ENCODE results near the gene CYSRT1. TPM values are rescaled to one million over a fixed set of nuclear protein-coding genes. Genes with fewer than 3 reads are reported as not detected.

The CYSRT1 gene, protein sequence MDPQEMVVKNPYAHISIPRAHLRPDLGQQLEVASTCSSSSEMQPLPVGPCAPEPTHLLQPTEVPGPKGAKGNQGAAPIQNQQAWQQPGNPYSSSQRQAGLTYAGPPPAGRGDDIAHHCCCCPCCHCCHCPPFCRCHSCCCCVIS
- total RNA-seq (ENCODE audit: unreplicated experiment) = 2.1 TPM
- long read RNA-seq = 0 reads

GRCh38 chr9:137224830-137225694, at the start of gene CYSRT1:
TSS of gene CYSRT1 (plus strand) at chr9:137225174. CDS start at chr9:137225622, 448 bp downstream.
- H3K27me3 Mint-ChIP-seq (ENCODE audit: unreplicated experiment) = peaks cover 2% of the 10 kb centered on the region
- peak within 1 kb of the TSS; percentile 63 for H3K4me3 Mint-ChIP-seq (ENCODE audit: unreplicated experiment)
- H3K36me3 Mint-ChIP-seq (ENCODE audit: unreplicated experiment) = no peaks in the 10 kb centered on the region
- TF ChIP-seq, protein P1, sequence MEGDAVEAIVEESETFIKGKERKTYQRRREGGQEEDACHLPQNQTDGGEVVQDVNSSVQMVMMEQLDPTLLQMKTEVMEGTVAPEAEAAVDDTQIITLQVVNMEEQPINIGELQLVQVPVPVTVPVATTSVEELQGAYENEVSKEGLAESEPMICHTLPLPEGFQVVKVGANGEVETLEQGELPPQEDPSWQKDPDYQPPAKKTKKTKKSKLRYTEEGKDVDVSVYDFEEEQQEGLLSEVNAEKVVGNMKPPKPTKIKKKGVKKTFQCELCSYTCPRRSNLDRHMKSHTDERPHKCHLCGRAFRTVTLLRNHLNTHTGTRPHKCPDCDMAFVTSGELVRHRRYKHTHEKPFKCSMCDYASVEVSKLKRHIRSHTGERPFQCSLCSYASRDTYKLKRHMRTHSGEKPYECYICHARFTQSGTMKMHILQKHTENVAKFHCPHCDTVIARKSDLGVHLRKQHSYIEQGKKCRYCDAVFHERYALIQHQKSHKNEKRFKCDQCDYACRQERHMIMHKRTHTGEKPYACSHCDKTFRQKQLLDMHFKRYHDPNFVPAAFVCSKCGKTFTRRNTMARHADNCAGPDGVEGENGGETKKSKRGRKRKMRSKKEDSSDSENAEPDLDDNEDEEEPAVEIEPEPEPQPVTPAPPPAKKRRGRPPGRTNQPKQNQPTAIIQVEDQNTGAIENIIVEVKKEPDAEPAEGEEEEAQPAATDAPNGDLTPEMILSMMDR (IDR thresholded peaks at IDR 0.05; ENCODE audit: partially characterized antibody, unreplicated experiment) = no peak
- no peak for DNase-seq
- H3K9me3 Mint-ChIP-seq (ENCODE audit: unreplicated experiment) = no peaks in the 10 kb centered on the region
- no peak within 1 kb of the TSS for H3K27ac Mint-ChIP-seq (ENCODE audit: unreplicated experiment)
- peaks cover 2% of the 10 kb centered on the region for H3K4me1 Mint-ChIP-seq (ENCODE audit: low read depth, unreplicated experiment)

DNA sequence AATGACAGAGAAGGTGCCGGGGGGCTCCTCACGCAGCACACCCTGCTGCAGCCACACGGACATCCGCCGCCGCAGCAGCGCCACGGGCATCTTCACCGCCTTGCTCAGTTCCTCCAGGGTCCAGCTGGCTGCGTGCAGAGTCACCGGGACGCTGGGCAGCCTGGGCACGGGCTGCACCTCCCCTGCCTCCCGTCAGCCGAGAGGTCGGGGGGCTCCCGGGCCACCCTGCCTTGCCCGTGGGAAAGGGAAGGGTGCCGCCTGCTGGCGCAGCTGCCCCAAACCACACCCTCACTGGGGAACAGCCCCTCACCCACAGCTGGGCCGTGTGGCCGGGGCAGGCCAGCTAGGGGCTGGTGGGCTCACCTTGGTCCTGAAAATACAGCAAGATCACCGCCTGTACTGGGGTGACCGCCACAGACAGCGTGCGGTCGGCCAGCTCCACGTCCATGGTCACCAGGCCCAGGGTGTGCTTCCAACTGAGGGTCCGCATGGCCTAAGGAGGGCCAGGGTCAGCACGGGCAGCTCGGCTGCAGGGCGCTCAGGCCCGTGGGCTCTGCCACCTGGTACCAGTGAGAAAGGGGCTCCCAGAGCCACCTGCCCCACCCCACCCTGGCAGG, 49.5 kb upstream of the CYSRT1 start:
- H3K4me3 Mint-ChIP-seq (ENCODE audit: unreplicated experiment) = no peak overlapping the region
- H3K36me3 Mint-ChIP-seq (ENCODE audit: unreplicated experiment) = no peaks in the 10 kb centered on the region
- TF ChIP-seq, protein P1 (IDR thresholded peaks at IDR 0.05; ENCODE audit: partially characterized antibody, unreplicated experiment) = no peak
- no peak for DNase-seq
- H3K4me1 Mint-ChIP-seq (ENCODE audit: low read depth, unreplicated experiment) = no peaks in the 10 kb centered on the region
- H3K27ac Mint-ChIP-seq (ENCODE audit: unreplicated experiment) = no peak overlapping the region
- peaks cover 2% of the 10 kb centered on the region for H3K9me3 Mint-ChIP-seq (ENCODE audit: unreplicated experiment)
- H3K27me3 Mint-ChIP-seq (ENCODE audit: unreplicated experiment) = peaks cover 5% of the 10 kb centered on the region

DNA sequence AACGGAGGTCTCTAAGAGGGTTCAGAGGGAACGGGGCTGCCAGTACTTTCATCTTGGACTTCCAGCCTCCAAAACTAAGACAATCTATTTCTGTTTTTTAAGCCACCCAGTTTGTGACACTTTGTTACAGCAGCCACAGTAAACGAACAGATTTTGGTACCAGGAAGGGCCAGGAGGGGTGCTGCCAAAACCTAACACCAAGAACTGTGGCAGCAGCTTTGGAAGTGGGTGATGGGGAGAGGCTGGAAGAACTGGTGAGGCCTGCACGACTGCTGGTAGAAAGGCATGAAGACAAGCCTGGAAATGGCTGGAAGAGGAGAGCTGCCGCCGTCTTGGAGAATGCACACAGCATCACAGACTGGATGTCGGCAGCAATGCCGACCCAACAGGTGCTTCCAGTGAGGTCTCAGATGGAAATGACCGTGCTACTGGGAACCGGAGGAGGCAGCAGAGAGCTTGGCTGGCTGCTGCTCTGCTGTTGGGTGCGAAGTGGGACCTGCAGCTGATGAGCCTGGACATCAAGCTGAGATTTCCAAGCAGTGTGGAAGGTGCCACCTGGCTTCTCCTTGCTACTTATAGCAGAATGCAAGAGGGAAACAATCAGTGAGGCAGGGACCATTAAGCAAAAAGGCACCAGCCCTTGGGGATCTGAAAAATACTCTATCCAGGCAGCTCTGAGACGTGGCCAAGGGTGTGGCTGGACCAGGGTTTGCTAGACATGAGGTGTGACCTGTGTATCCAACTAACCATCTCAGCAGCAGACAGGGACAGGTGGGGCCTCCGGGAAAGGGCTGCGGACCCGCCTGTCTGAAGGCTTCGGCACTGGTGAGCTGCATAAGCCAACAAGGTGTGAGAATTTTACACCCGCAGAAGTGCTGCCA, 48.4 kb upstream of the CYSRT1 start:
- Mint-ChIP-seq H3K9me3 (ENCODE audit: unreplicated experiment) (no peaks in the 10 kb centered on the region), H3K27me3 (ENCODE audit: unreplicated experiment) (peaks cover 2% of the 10 kb centered on the region), H3K27ac (ENCODE audit: unreplicated experiment) (no peak overlapping the region), H3K4me1 (ENCODE audit: low read depth, unreplicated experiment) (no peaks in the 10 kb centered on the region), H3K36me3 (ENCODE audit: unreplicated experiment) (no peaks in the 10 kb centered on the region), H3K4me3 (ENCODE audit: unreplicated experiment) (no peak overlapping the region)
- no peak for DNase-seq
- TF ChIP-seq, protein P1 (IDR thresholded peaks at IDR 0.05; ENCODE audit: partially characterized antibody, unreplicated experiment) = peak; percentile 35

- DNase-seq = no peak
- H3K4me3 Mint-ChIP-seq (ENCODE audit: unreplicated experiment) = no peak overlapping the region
- H3K27me3 Mint-ChIP-seq (ENCODE audit: unreplicated experiment) = peaks cover 4% of the 10 kb centered on the region
- no peaks in the 10 kb centered on the region for H3K4me1 Mint-ChIP-seq (ENCODE audit: low read depth, unreplicated experiment)
- TF ChIP-seq, protein P1 (IDR thresholded peaks at IDR 0.05; ENCODE audit: partially characterized antibody, unreplicated experiment) = no peak
- no peaks in the 10 kb centered on the region for H3K36me3 Mint-ChIP-seq (ENCODE audit: unreplicated experiment)
- peaks cover 3% of the 10 kb centered on the region for H3K9me3 Mint-ChIP-seq (ENCODE audit: unreplicated experiment)
- no peak overlapping the region for H3K27ac Mint-ChIP-seq (ENCODE audit: unreplicated experiment)
Observed at GRCh38 chr9:137178201-137178938, 46.6 kb upstream of the CYSRT1 start.
